DOHH2 (cell line): ENCODE results near the gene TMPRSS4.

Experiments
- H3F3A ChIP-seq: fragments of 200-600 bp; sonication (generic), shearing (Covaris generic); 2 replicates; pipeline ENCODE4 v1.6.0; 2016; ENCODE audit warnings: antibody characterized with exemption, mild to moderate bottlenecking; ENCODE audit not compliant: control insufficient read depth, insufficient read depth
- H3K27ac ChIP-seq: fragments of 200-600 bp; sonication (generic); 2 replicates; pipeline ENCODE4 v1.5.1; 2014; ENCODE audit warnings: low read depth, mild to moderate bottlenecking, low read length, moderate library complexity
- H3K27me3 ChIP-seq: fragments of 200-600 bp; sonication (generic); 2 replicates; pipeline ENCODE4 v1.6.1; 2014; ENCODE audit warnings: mild to moderate bottlenecking, low read length, mixed read lengths; ENCODE audit not compliant: control insufficient read depth
- H3K36me3 ChIP-seq: fragments of 200-600 bp; sonication (generic); 2 replicates; pipeline ENCODE4 v1.6.1; 2014; ENCODE audit warnings: mild to moderate bottlenecking, low read length, moderate library complexity, mixed read lengths; ENCODE audit not compliant: control insufficient read depth
- H3K4me1 ChIP-seq: fragments of 200-600 bp; sonication (generic); 2 replicates; pipeline ENCODE4 v1.6.1; 2014; ENCODE audit warnings: mild to moderate bottlenecking, low read length, mixed read lengths; ENCODE audit not compliant: control insufficient read depth
- H3K4me2 ChIP-seq: fragments of 200-600 bp; sonication (generic); 2 replicates; pipeline ENCODE4 v1.6.0; 2014; ENCODE audit warnings: mild to moderate bottlenecking, low read length, moderate library complexity
- H3K4me3 ChIP-seq: fragments of 200-600 bp; sonication (generic); 2 replicates; pipeline ENCODE4 v1.5.1; 2014; ENCODE audit warnings: mild to moderate bottlenecking, low read length, mixed read lengths
- H3K79me2 ChIP-seq: fragments of 200-600 bp; sonication (generic); 2 replicates; pipeline ENCODE4 v1.6.1; 2014; ENCODE audit warnings: mild to moderate bottlenecking, low read length, mixed read lengths; ENCODE audit not compliant: control insufficient read depth
- H3K9me2 ChIP-seq: fragments of 200-600 bp; sonication (generic); replicated peaks from 2 replicates; pipeline ENCODE4 v1.6.1; 2014; ENCODE audit warnings: mild to moderate bottlenecking, low read length, mixed read lengths; ENCODE audit not compliant: control insufficient read depth
- H3K9me3 ChIP-seq: fragments of 200-600 bp; sonication (generic); 2 replicates; pipeline ENCODE4 v1.6.1; 2014; ENCODE audit warnings: antibody characterized with exemption, low read length, mixed read lengths; ENCODE audit not compliant: control insufficient read depth, insufficient read depth
- H4K20me1 ChIP-seq: fragments of 200-600 bp; sonication (generic); 2 replicates; pipeline ENCODE4 v1.6.0; 2014; ENCODE audit warnings: low read depth, mild to moderate bottlenecking, antibody characterized with exemption, low read length, moderate library complexity; ENCODE audit not compliant: control insufficient read depth, insufficient read depth
- CTCF ChIP-seq: fragments of 200-600 bp; sonication (generic); IDR thresholded peaks from one replicate; pipeline ENCODE4 v1.5.1; 2014; ENCODE audit warnings: antibody characterized with exemption, mild to moderate bottlenecking, low read depth, low read length; ENCODE audit not compliant: poor library complexity, severe bottlenecking
- EZH2phosphoT487 ChIP-seq: fragments of 200-600 bp; sonication (generic); IDR thresholded peaks from 2 replicates; pipeline ENCODE4 v1.6.1; 2017; ENCODE audit warnings: borderline replicate concordance, mild to moderate bottlenecking, antibody characterized with exemption, low read length, moderate library complexity, mixed read lengths

The TMPRSS4 gene

DNA sequence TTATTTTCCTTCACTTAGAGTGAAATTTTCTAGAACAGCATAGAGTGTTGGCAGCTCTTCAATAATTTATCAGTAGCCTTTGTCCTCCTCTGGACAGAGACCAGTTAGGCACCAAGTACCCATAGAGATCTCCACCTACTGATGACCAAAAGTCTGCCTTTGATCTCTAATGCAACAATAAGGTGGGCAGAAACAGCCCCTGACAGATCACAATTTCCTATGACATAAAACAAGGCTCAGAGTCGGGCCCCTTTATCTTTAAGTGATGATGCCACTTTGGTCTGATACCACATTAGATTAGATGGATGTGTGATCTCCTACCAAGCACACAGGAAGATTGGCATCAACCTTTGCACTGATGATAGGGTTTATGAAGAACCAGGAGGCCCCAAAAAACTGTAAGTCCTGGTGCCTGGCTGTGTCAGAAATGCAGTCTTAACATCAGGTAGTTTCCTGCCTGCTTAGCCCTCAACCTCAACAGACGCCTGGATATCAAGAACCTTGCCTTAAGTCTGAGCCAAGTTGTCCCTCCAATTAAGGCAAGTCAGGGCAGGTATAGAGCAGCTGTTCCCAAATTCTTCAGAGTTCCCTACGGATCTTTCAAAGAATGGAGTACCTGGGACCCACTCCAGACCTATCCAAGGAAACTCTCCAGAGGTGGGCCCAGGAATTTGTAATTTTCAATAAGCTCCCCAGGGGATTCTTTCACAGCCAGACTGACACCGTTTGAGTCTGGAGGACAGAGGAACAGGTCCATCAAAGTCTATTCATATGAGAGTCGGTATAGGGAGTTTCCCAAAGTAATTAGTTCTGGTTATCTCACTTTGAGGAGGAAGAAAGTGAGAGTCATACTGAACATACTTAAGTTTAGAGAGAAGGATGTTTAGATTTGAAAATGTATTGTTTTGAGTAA is 30.6 kb upstream of the TMPRSS4 start:
- no peak for TF ChIP-seq EZH2phosphoT487
- no peak for TF ChIP-seq CTCF
- Histone ChIP-seq H3K4me2 (no peak overlapping the region), H3K9me2 (no peaks in the 10 kb centered on the region), H3K27ac (no peak overlapping the region), H3K9me3 (no peaks in the 10 kb centered on the region), H3K36me3 (no peaks in the 10 kb centered on the region), H3F3A (no peaks in the 10 kb centered on the region), H3K79me2 (no peaks in the 10 kb centered on the region), H3K4me1 (peaks cover 7% of the 10 kb centered on the region), H4K20me1 (no peaks in the 10 kb centered on the region), H3K27me3 (no peaks in the 10 kb centered on the region), H3K4me3 (no peak overlapping the region)

- H4K20me1 ChIP-seq: no peaks in the 10 kb centered on the region
- H3K4me2 ChIP-seq: no peak overlapping the region
- H3K79me2 ChIP-seq: no peaks in the 10 kb centered on the region
- no peaks in the 10 kb centered on the region for H3K9me3 ChIP-seq
- no peaks in the 10 kb centered on the region for H3K27me3 ChIP-seq
- no peaks in the 10 kb centered on the region for H3K36me3 ChIP-seq
- TF ChIP-seq CTCF (no peak), EZH2phosphoT487 (no peak)
- no peaks in the 10 kb centered on the region for H3K9me2 ChIP-seq
- no peaks in the 10 kb centered on the region for H3F3A ChIP-seq
- peaks cover 15% of the 10 kb centered on the region for H3K4me1 ChIP-seq
- no peak overlapping the region for H3K4me3 ChIP-seq
- H3K27ac ChIP-seq: no peak overlapping the region
Observed at GRCh38 chr11:118046964-118047700, 29.7 kb upstream of the TMPRSS4 start.

DNA sequence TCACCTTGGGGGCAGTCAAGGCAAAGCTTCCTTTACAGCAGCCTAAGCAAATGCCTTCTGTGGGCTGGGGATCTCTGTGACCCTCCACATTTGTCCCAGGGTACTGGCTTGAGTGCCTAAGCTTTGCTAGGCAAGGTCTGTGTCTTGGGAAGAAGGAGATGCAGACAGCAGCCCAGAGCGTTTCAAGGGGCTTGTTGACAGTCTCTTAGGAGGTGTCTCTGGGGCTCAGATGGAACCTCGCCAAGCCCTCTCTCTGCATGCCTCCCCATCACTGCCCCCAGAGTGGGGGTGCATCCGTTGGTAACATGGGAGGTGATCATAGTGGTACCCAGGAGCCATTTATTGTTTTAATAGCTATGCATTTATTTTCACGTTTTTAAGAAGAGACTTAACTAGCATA is 29.1 kb upstream of the TMPRSS4 start:
- no peaks in the 10 kb centered on the region for H3K27me3 ChIP-seq
- no peak overlapping the region for H3K4me2 ChIP-seq
- H3K4me1 ChIP-seq: peaks cover 19% of the 10 kb centered on the region
- H4K20me1 ChIP-seq: no peaks in the 10 kb centered on the region
- no peak overlapping the region for H3K27ac ChIP-seq
- TF ChIP-seq CTCF: no peak
- no peak for TF ChIP-seq EZH2phosphoT487
- H3F3A ChIP-seq: no peaks in the 10 kb centered on the region
- H3K79me2 ChIP-seq: no peaks in the 10 kb centered on the region
- H3K4me3 ChIP-seq: no peak overlapping the region
- no peaks in the 10 kb centered on the region for H3K9me2 ChIP-seq
- no peaks in the 10 kb centered on the region for H3K36me3 ChIP-seq
- H3K9me3 ChIP-seq: no peaks in the 10 kb centered on the region
